ENCODE data around the gene DHX57.

The DHX57 gene

GRCh38 chr2:38791744-38792143, 84.0 kb downstream of the DHX57 start:
- no peak for DNase-seq (ENCODE audit: extremely low spot score)
- CTCF ChIA-PET, result no interaction called here
- TF ChIP-seq FOXA1 (IDR thresholded peaks at IDR 0.05) (no peak), HDGF (IDR thresholded peaks at IDR 0.05; ENCODE audit: borderline replicate concordance) (no peak), ARNT (IDR thresholded peaks at IDR 0.05) (no peak), FOXM1 (IDR thresholded peaks at IDR 0.05; ENCODE audit: borderline replicate concordance) (no peak), ZNF384 (IDR thresholded peaks at IDR 0.05) (no peak)
- POLR2A ChIA-PET, result no interaction called here

- CTCF ChIA-PET, result interaction anchor here (1.0 kb wide), 1 partner anchor 45 kb away, joined by 3 read pairs; no protein-coding TSS in a partner anchor
- TF ChIP-seq FOXM1 (IDR thresholded peaks at IDR 0.05; ENCODE audit: borderline replicate concordance) (no peak), L3MBTL2 (conservative IDR thresholded peaks at IDR 0.05) (no peak), BHLHE40 (IDR thresholded peaks at IDR 0.05; ENCODE audit: borderline replicate concordance) (no peak), CTBP1 (IDR thresholded peaks at IDR 0.05; ENCODE audit: borderline replicate concordance) (no peak), SP1 (IDR thresholded peaks at IDR 0.05) (no peak), ZNF384 (IDR thresholded peaks at IDR 0.05) (no peak), FOXK2 (IDR thresholded peaks at IDR 0.05) (no peak), TARDBP (IDR thresholded peaks at IDR 0.05) (no peak), ELF4 (IDR thresholded peaks at IDR 0.05) (no peak), ARNT (IDR thresholded peaks at IDR 0.05) (no peak)
- POLR2A ChIA-PET, result no interaction called here
- no peak for DNase-seq (ENCODE audit: extremely low spot score)
Observed at GRCh38 chr2:38789691-38790090, 86.0 kb downstream of the DHX57 start.

- TF ChIP-seq ARNT (IDR thresholded peaks at IDR 0.05) (no peak), FOXK2 (IDR thresholded peaks at IDR 0.05) (no peak)
- CTCF ChIA-PET, result interaction anchor here (0.6 kb wide), 1 partner anchor 252 kb away, joined by 4 read pairs; no protein-coding TSS in a partner anchor
- no peak for DNase-seq (ENCODE audit: extremely low spot score)
- POLR2A ChIA-PET, result interaction anchor here (0.8 kb wide), 1 partner anchor 37 kb away, joined by 4 read pairs; the partner anchor contains the start of gene SRSF7
Observed at GRCh38 chr2:38788306-38788705, 87.4 kb downstream of the DHX57 start.

GRCh38 chr2:38783586-38783985, 92.1 kb downstream of the DHX57 start:
- TF ChIP-seq FOXA1 (IDR thresholded peaks at IDR 0.05), result no peak
- TF ChIP-seq FOXK2 (IDR thresholded peaks at IDR 0.05), result no peak
- TF ChIP-seq CTBP1 (IDR thresholded peaks at IDR 0.05; ENCODE audit: borderline replicate concordance), result no peak
- ChIA-PET POLR2A (interaction anchor here (1.6 kb wide), 1 partner anchor 32 kb away, joined by 11 read pairs; the partner anchor contains the start of gene SRSF7), CTCF (no interaction called here)
- no peak for DNase-seq (ENCODE audit: extremely low spot score)

GRCh38 chr2:38778687-38779082, 97.0 kb downstream of the DHX57 start:
- ChIA-PET CTCF (no interaction called here), POLR2A (interaction anchor here (0.6 kb wide), 1 partner anchor 27 kb away, joined by 5 read pairs; the partner anchor contains the start of gene SRSF7)
- no peak for DNase-seq (ENCODE audit: extremely low spot score)
- TF ChIP-seq ZNF384 (IDR thresholded peaks at IDR 0.05), result no peak
- no peak for TF ChIP-seq ARNT (IDR thresholded peaks at IDR 0.05)

DNA sequence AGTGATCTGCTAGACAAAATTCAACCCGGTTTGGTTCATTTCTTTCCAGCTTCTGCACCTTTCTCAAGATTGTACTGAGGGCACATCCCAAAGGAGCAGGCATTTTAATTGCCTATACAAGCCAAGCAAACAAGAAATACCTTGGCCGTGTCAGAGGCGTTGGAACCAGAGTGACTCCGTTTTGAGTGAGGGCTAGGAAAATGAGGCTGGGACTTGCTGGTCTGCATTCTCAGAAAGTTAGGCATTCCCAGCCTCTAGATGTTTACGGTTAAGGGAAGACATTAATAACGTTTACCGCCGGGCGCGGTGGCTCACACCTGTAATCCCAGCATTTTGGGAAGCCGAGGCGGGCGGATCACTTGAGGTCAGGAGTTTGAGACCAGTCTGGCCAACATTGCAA, 99.2 kb downstream of the DHX57 start:
- no peak for DNase-seq (ENCODE audit: extremely low spot score)
- ChIA-PET CTCF (interaction anchor here (0.6 kb wide), 1 partner anchor 25 kb away, joined by 5 read pairs; no protein-coding TSS in a partner anchor), POLR2A (interaction anchor here (0.8 to 4.9 kb wide), 3 partner anchors 25 to 400 kb away, joined by 3 to 44 read pairs (median 7); partner anchors contain the start of gene SRSF7)
- TF ChIP-seq TARDBP (IDR thresholded peaks at IDR 0.05) (no peak), FOXK2 (IDR thresholded peaks at IDR 0.05) (no peak), HDGF (IDR thresholded peaks at IDR 0.05; ENCODE audit: borderline replicate concordance) (no peak), ELF4 (IDR thresholded peaks at IDR 0.05) (no peak), SP1 (IDR thresholded peaks at IDR 0.05) (no peak), ARNT (IDR thresholded peaks at IDR 0.05) (no peak)

DNA sequence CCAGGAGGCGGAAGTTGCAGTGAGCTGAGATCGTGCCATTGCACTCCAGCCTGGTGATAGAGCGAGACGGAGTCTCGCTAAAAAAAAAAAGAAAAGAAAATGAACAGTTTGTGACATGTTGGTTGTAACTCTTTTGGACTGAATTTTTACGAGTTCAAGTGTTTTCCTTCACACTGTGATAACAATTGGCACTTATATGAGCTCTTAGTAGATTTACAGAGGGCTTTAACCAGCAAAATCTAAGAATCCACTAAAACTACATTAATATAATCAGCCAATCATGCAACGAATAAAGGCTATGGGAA, 99.9 kb downstream of the DHX57 start:
- ChIA-PET POLR2A (interaction anchor here (0.8 to 4.9 kb wide), 2 partner anchors 25 to 400 kb away, joined by 3 to 44 read pairs; partner anchors contain the start of gene SRSF7), CTCF (interaction anchor here (0.6 to 0.8 kb wide), 2 partner anchors 25 to 244 kb away, joined by 5 to 7 read pairs; no protein-coding TSS in a partner anchor)
- TF ChIP-seq, protein P1, sequence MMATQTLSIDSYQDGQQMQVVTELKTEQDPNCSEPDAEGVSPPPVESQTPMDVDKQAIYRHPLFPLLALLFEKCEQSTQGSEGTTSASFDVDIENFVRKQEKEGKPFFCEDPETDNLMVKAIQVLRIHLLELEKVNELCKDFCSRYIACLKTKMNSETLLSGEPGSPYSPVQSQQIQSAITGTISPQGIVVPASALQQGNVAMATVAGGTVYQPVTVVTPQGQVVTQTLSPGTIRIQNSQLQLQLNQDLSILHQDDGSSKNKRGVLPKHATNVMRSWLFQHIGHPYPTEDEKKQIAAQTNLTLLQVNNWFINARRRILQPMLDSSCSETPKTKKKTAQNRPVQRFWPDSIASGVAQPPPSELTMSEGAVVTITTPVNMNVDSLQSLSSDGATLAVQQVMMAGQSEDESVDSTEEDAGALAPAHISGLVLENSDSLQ (IDR thresholded peaks at IDR 0.05), result peak; percentile 79
- TF ChIP-seq L3MBTL2 (conservative IDR thresholded peaks at IDR 0.05), result no peak
- TF ChIP-seq ZNF384 (IDR thresholded peaks at IDR 0.05), result peak; percentile 59; the same call in 1 of the 2 replicates
- DNase-seq (ENCODE audit: extremely low spot score), result no peak

DNA sequence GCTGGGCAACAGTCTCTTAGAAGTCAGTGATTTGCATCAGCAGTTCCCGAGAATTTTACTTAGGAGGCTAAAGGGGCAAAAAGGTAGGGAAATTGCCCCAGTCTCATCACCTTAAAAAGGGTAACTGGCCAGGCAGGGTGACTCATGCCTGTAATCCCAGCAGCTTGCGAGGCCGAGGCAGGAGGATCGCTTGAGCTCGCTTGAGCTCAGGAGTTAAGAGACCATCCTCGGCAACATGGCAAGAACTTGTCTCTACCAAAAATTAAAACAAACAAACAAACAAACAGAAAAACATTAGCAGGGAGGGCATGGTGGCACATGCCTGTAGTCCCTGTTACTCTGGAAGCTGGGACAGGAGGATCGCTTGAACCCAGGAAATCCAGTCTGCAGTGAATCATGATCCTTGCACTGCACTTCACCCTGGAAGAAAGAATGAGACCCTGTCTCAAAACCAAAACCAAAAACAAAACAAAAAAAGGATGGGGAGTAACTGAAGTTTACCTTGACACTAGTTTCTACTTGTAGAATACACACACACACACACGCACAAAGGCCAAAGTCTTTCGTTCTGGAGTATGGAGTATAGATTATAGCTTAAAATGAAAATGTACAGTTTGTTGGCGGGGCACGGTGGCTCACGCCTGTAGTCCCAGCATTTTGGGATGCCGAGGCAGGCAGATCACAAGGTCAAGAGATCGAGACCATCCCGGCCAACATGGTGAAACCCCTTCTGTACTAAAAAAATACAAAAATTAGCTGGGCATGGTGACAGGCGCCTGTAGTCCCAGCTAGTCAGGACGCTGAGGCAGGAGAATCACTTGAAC, 100.4 kb downstream of the DHX57 start:
- TF ChIP-seq, protein P1 (IDR thresholded peaks at IDR 0.05), result no peak
- no peak for TF ChIP-seq ELF4 (IDR thresholded peaks at IDR 0.05)
- TF ChIP-seq L3MBTL2 (conservative IDR thresholded peaks at IDR 0.05), result no peak
- TF ChIP-seq NFRKB (IDR thresholded peaks at IDR 0.05), result no peak
- no peak for TF ChIP-seq SUZ12 (IDR thresholded peaks at IDR 0.05)
- no peak for TF ChIP-seq BHLHE40 (IDR thresholded peaks at IDR 0.05; ENCODE audit: borderline replicate concordance)
- TF ChIP-seq TARDBP (IDR thresholded peaks at IDR 0.05), result no peak
- ChIA-PET CTCF (interaction anchor here (0.6 to 0.8 kb wide), 2 partner anchors 26 to 243 kb away, joined by 5 to 7 read pairs; no protein-coding TSS in a partner anchor), POLR2A (interaction anchor here (0.8 to 4.9 kb wide), 2 partner anchors 24 to 399 kb away, joined by 3 to 44 read pairs; partner anchors contain the start of gene SRSF7)
- no peak for DNase-seq (ENCODE audit: extremely low spot score)
